ENCODE measurements around the gene MS4A4E.
A peak's percentile ranks its signal among the peaks of the same experiment; 100 is the strongest.

The MS4A4E gene

DNA sequence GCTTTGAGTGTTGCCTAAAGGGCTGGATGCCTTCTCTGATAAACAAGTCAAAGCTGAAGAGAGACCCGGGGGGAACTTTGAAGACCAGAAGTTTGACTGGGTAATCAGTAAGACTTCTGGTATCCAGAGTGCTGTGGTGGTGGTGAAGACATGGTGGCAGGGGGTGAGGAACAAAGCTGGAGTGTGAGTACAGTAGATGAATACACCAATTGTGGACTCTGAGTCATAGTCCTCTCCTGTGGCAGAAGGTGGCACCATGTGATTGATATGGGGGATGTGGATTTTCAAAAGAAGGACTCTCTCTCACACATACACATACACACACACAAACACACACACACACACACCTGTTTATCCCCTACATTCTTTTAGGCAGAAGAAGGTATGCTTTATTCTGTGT, 72.4 kb downstream of the MS4A4E start:
- in situ Hi-C loops (cut with HindIII; ENCODE audit: low pct_ligation_motif_present, low sequenced_read_pairs) = no loop called here

DNA sequence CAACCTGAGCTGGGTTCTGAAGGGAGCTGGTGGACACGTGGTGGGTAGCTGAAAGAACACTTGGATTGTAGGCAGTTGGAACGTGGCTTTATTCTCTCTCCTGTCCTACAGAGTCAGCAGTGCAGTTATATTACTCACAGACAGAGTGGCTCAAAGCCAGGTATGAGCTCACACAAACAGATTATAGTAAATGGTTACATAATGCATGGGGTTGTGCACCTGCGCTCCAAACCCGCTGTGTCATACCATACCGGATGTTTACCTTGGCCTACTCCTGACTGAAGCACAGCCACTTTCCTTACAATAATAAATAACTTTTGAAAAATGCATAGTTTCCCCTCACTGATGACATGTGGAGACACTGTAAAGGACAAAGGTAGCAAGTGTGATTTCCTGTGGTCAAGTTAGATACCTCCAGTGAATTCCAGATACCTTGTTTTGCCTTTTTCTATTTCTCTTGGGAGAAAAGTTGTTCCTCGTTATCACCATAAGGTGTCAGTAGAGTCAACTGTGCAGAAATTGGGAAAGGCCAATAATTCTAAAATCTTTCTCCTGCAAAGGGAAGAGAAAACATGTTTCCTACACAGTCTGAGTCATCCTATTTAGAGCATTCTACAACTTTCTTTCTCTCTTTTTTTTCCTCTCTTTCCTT, 73.5 kb downstream of the MS4A4E start:
- Histone ChIP-seq H3K27ac (no peak overlapping the region), H3K27me3 (replicated peaks) (no peaks in the 10 kb centered on the region), H3K36me3 (replicated peaks) (no peaks in the 10 kb centered on the region), H3K4me3 (ENCODE audit: low read depth, low read length) (no peak overlapping the region)
- DNase-seq = peak; percentile 2
- TF ChIP-seq, protein P1, sequence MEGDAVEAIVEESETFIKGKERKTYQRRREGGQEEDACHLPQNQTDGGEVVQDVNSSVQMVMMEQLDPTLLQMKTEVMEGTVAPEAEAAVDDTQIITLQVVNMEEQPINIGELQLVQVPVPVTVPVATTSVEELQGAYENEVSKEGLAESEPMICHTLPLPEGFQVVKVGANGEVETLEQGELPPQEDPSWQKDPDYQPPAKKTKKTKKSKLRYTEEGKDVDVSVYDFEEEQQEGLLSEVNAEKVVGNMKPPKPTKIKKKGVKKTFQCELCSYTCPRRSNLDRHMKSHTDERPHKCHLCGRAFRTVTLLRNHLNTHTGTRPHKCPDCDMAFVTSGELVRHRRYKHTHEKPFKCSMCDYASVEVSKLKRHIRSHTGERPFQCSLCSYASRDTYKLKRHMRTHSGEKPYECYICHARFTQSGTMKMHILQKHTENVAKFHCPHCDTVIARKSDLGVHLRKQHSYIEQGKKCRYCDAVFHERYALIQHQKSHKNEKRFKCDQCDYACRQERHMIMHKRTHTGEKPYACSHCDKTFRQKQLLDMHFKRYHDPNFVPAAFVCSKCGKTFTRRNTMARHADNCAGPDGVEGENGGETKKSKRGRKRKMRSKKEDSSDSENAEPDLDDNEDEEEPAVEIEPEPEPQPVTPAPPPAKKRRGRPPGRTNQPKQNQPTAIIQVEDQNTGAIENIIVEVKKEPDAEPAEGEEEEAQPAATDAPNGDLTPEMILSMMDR (IDR thresholded peaks at IDR 0.05; ENCODE audit: low read depth, low read length, missing control alignments) = peak; percentile 30
- in situ Hi-C loops (cut with HindIII; ENCODE audit: low pct_ligation_motif_present, low sequenced_read_pairs) = no loop called here

More for the DNA sequence above, 72.4 kb downstream of the MS4A4E start:
- TF ChIP-seq, protein P1 (IDR thresholded peaks at IDR 0.05; ENCODE audit: low read depth, low read length, missing control alignments) = no peak
- Histone ChIP-seq H3K27me3 (replicated peaks) (no peaks in the 10 kb centered on the region), H3K36me3 (replicated peaks) (no peaks in the 10 kb centered on the region), H3K4me3 (ENCODE audit: low read depth, low read length) (no peak overlapping the region), H3K27ac (no peak overlapping the region)
- no peak for DNase-seq

DNA sequence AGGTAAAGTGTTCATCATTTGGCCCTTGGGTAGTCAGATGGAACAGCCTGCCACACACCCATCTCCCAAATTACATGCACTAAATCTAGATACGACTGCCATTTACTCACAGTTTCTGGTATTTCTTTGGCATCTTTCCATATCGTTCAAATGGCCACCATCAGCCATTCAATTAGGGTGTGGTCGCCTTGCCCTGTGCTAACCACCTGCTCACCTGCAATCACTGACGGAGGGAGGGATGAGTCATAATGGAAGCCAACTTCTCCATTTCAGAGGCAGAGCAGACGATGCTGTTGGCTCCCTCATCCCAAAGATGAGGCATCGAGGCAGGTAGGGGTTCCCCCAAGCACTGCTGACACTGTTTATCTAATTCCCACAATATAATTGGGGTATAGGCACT, 74.6 kb downstream of the MS4A4E start:
- no peak for DNase-seq
- no peak overlapping the region for H3K4me3 ChIP-seq (ENCODE audit: low read depth, low read length)
- TF ChIP-seq, protein P1 (IDR thresholded peaks at IDR 0.05; ENCODE audit: low read depth, low read length, missing control alignments) = no peak
- H3K27me3 ChIP-seq (replicated peaks) = no peaks in the 10 kb centered on the region
- in situ Hi-C loops (cut with HindIII; ENCODE audit: low pct_ligation_motif_present, low sequenced_read_pairs) = no loop called here
- no peaks in the 10 kb centered on the region for H3K36me3 ChIP-seq (replicated peaks)
- no peak overlapping the region for H3K27ac ChIP-seq

DNA sequence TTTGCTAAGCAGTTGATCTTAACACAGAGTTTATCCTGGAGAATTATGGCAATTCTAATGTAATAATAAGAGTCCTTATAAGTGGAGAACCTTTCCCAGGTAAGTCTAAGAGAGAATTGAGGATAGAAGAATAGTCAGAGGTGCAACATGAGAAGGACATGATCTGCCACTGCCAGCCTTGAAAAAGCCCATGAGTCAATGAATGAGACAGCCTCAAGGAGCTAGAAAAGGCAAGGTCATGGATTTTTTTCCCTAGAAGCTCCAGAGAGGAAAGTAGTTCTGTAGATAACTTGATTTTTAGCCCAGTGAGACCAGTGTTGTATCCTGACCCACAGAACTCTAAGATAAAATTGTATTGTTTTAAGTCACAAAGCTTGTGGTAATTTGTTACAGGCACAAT, 77.0 kb downstream of the MS4A4E start:
- H3K27ac ChIP-seq = no peak overlapping the region
- no peaks in the 10 kb centered on the region for H3K27me3 ChIP-seq (replicated peaks)
- H3K36me3 ChIP-seq (replicated peaks) = no peaks in the 10 kb centered on the region
- DNase-seq = no peak
- in situ Hi-C loops (cut with HindIII; ENCODE audit: low pct_ligation_motif_present, low sequenced_read_pairs) = no loop called here
- TF ChIP-seq, protein P1 (IDR thresholded peaks at IDR 0.05; ENCODE audit: low read depth, low read length, missing control alignments) = no peak
- H3K4me3 ChIP-seq (ENCODE audit: low read depth, low read length) = no peak overlapping the region

DNA sequence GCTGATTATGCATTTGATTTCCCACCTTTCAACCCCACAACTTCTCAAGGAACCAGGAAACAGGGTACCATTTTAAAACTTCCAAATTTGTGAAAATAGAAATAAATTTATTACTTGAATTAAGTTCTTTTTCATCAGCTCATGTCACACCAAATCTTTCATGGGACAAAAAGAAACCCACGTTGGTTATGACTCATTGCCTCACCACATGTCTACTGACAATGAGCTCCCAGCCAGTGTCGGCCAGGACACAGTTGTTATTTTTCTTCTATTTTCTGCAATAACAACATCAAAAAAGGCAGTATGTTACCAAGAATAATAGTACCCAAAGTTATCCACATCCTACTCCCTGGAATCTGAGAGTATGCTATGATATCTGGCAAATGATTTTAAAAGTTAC, 77.4 kb downstream of the MS4A4E start:
- in situ Hi-C loops (cut with HindIII; ENCODE audit: low pct_ligation_motif_present, low sequenced_read_pairs) = no loop called here
- TF ChIP-seq, protein P1 (IDR thresholded peaks at IDR 0.05; ENCODE audit: low read depth, low read length, missing control alignments) = no peak
- no peak for DNase-seq
- Histone ChIP-seq H3K27me3 (replicated peaks) (no peaks in the 10 kb centered on the region), H3K36me3 (replicated peaks) (no peaks in the 10 kb centered on the region), H3K4me3 (ENCODE audit: low read depth, low read length) (no peak overlapping the region), H3K27ac (no peak overlapping the region)

DNA sequence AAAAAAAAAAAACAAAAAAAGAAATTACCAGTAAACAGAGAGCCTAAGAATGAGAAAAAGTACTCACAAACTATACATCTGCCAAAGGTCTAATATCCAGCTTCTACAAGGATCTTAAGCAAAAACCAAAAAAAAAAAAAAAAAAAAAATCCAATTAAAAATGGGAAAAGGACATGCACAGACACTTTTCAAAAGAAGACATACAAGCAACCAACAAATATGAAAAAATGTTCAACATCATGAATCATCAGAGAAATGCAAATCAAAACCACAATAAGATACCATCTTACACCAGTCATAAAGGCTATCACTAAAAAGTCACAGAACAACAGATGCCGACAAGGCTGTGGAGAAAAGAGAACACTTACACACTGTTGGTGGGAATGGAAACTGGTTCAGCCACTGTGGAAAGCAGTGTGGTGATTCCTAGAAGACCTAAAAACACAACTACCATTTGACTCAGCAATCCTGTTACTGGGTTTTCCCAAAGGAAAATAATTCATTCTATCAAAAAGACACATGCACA, 78.3 kb downstream of the MS4A4E start:
- no peak overlapping the region for H3K4me3 ChIP-seq (ENCODE audit: low read depth, low read length)
- no peaks in the 10 kb centered on the region for H3K27me3 ChIP-seq (replicated peaks)
- DNase-seq = no peak
- in situ Hi-C loops (cut with HindIII; ENCODE audit: low pct_ligation_motif_present, low sequenced_read_pairs) = no loop called here
- H3K36me3 ChIP-seq (replicated peaks) = no peaks in the 10 kb centered on the region
- TF ChIP-seq, protein P1 (IDR thresholded peaks at IDR 0.05; ENCODE audit: low read depth, low read length, missing control alignments) = no peak
- no peak overlapping the region for H3K27ac ChIP-seq
